OCI-LY7 (cell line): ENCODE results near the gene ENAH. TPM values are rescaled to one million over a fixed set of nuclear protein-coding genes. Genes with fewer than 3 reads are reported as not detected.
A peak's percentile ranks its signal among the peaks of the same experiment; 100 is the strongest.

ENCODE experiments used
- BruUV-seq: library from RNA; stranded (reverse); fragments of 400-500 nt; replicated peaks from 2 replicates; lab custom pipeline; 2021; lab: Mats Ljungman, UMichigan
- CTCF ChIA-PET: fragments of 300-600 bp; sonication (Branson Sonifier 250); formaldehyde crosslinking; loops from one replicate; lab custom pipeline; 2022; ENCODE audit warnings: antibody characterized with exemption; ENCODE audit not compliant: unreplicated experiment; lab: Charles Lee
- POLR2A ChIA-PET: fragments of 300-600 bp; sonication (Branson Sonifier 250); formaldehyde crosslinking; loops from one replicate; lab custom pipeline; 2022; ENCODE audit warnings: antibody characterized with exemption; lab: Charles Lee
- DNase-seq: peaks from one replicate; pipeline ENCODE4 v3.0.0-alpha.2; 2015; ENCODE audit warnings: low spot score
- H2AFZ ChIP-seq: fragments of 200-600 bp; sonication (generic), shearing (Covaris generic); 2 replicates; pipeline ENCODE4 v1.6.1; 2014; ENCODE audit warnings: mild to moderate bottlenecking, antibody characterized with exemption, low read length, moderate library complexity
- H3K27ac ChIP-seq: fragments of 200-600 bp; sonication (generic); 2 replicates; pipeline ENCODE4 v1.5.1; 2014; ENCODE audit warnings: mixed run types, low read depth, mild to moderate bottlenecking, moderate library complexity, low read length, inconsistent platforms; ENCODE audit not compliant: poor library complexity, severe bottlenecking
- H3K36me3 ChIP-seq: fragments of 200-600 bp; sonication (generic); 2 replicates; pipeline ENCODE4 v1.6.1; 2014; ENCODE audit warnings: mild to moderate bottlenecking, antibody characterized with exemption, low read length, moderate library complexity, mixed read lengths; ENCODE audit not compliant: insufficient read depth
- H3K4me1 ChIP-seq: fragments of 200-600 bp; sonication (generic); 2 replicates; pipeline ENCODE4 v1.5.1; 2014; ENCODE audit warnings: mild to moderate bottlenecking, low read length; ENCODE audit not compliant: insufficient read depth, poor library complexity, severe bottlenecking
- H3K4me2 ChIP-seq: fragments of 200-600 bp; sonication (generic); 2 replicates; pipeline ENCODE4 v1.6.1; 2014; ENCODE audit warnings: mild to moderate bottlenecking, low read length
- H3K4me3 ChIP-seq: fragments of 200-600 bp; sonication (generic); 2 replicates; pipeline ENCODE4 v1.5.1; 2014; ENCODE audit warnings: mild to moderate bottlenecking, low read depth, low read length; ENCODE audit not compliant: poor library complexity, severe bottlenecking
- H3K79me2 ChIP-seq: fragments of 200-600 bp; sonication (generic); 2 replicates; pipeline ENCODE4 v1.6.1; 2016; ENCODE audit warnings: low read depth, mild to moderate bottlenecking, low read length, moderate library complexity, mixed read lengths; ENCODE audit not compliant: insufficient read depth
- H3K9me2 ChIP-seq: fragments of 200-600 bp; sonication (generic); 2 replicates; pipeline ENCODE4 v1.6.1; 2016; ENCODE audit warnings: mild to moderate bottlenecking, low read length, mixed read lengths; ENCODE audit not compliant: insufficient read depth
- H3K9me3 ChIP-seq: fragments of 200-600 bp; sonication (generic); 2 replicates; pipeline ENCODE4 v1.6.1; 2014; ENCODE audit warnings: mild to moderate bottlenecking, mixed run types, low read length, mixed read lengths
- H4K20me1 ChIP-seq: fragments of 200-600 bp; sonication (generic); 2 replicates; pipeline ENCODE4 v1.6.1; 2014; ENCODE audit warnings: mild to moderate bottlenecking, antibody characterized with exemption, low read length, moderate library complexity, mixed read lengths; ENCODE audit not compliant: insufficient read depth
- CTCF ChIP-seq: fragments of 200-600 bp; sonication (generic); conservative IDR thresholded peaks from 2 replicates; pipeline ENCODE4 v1.5.1; 2014; ENCODE audit warnings: mild to moderate bottlenecking, antibody characterized with exemption, low read length, moderate library complexity, mixed read lengths
- EZH2phosphoT487 ChIP-seq: fragments of 200-600 bp; sonication (generic); IDR thresholded peaks from 2 replicates; pipeline ENCODE4 v1.6.1; 2018; ENCODE audit warnings: low read depth, borderline replicate concordance, mild to moderate bottlenecking, mixed run types, antibody characterized with exemption, low read length, moderate library complexity, mixed read lengths
- intact Hi-C: fragments of 100-400 bp; cut with micrococcal nuclease; formaldehyde crosslinking; loops from one replicate; pipeline ENCODE4 v1.10.0; 2022; ENCODE audit not compliant: unreplicated experiment
- total RNA-seq, 2 experiments: library from RNA; depleted of rRNA in 1 of 2; stranded (reverse); fragments of >200 nt in 1 of 2; shearing (Covaris generic) in 1 of 2; gene quantifications; 2 replicates each; pipeline ENCODE4 v1.2.3, GENCODE V29; 2014 to 2022

The ENAH gene
- total RNA-seq, 2 experiments from 2014 or later: 4.6 to 18.1 TPM

DNA sequence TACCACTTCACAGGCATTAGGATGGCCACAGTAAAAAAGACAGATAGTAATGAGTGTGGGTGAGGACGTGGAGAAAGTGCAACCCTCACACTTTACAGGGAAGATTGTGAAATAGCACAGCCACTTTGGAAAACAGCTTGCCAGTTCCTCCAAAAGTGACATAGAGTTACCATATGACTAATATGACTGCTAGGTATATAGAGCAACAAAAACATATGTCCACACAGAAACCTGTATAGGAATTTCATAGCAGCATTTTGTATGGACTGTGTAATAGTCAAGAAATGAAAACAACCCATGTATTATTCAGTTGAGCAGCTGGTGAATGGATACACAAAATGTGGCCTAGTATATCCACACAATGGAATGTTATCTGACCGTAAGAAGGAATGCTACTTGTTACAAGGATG, 194.7 kb downstream of the ENAH start:
- H3K79me2 ChIP-seq: no peaks in the 10 kb centered on the region
- CTCF ChIA-PET: no interaction called here
- peaks cover 25% of the 10 kb centered on the region for H3K4me1 ChIP-seq
- H2AFZ ChIP-seq: no peak overlapping the region
- no peaks in the 10 kb centered on the region for H4K20me1 ChIP-seq
- POLR2A ChIA-PET: interaction anchor here (0.6 to 1.2 kb wide), 4 partner anchors 12 to 33 kb away, joined by 3 to 4 read pairs (median 3); no protein-coding TSS in a partner anchor
- no peaks in the 10 kb centered on the region for H3K36me3 ChIP-seq
- intact Hi-C loops: no loop called here
- H3K4me3 ChIP-seq: no peak overlapping the region
- BruUV-seq: no TSS peak
- no peak overlapping the region for H3K27ac ChIP-seq
- H3K9me3 ChIP-seq: no peaks in the 10 kb centered on the region
- no peaks in the 10 kb centered on the region for H3K9me2 ChIP-seq
- H3K4me2 ChIP-seq: no peak overlapping the region
- TF ChIP-seq EZH2phosphoT487 (no peak), CTCF (no peak)
- no peak for DNase-seq

DNA sequence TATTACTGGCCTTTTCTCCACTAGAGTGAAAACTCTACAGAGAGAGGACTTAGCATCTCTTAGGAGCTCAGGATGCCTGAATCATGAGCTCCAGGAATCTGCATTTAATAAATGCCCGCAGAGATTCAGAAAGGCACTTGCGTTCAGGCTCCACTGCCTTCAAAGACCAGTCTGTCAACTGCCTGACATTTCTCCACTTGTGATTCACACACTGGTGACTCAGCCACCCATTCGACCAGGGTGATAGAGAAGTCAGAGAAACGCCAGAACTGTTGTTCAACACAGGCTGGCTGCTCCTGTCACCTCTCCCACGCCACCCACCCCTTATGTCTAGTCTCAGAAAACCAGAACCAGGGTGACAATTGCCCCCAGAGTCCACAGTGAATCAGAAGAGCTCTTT, 198.2 kb downstream of the ENAH start:
- Histone ChIP-seq H3K9me3 (no peaks in the 10 kb centered on the region), H3K36me3 (no peaks in the 10 kb centered on the region), H3K79me2 (no peaks in the 10 kb centered on the region), H2AFZ (peak overlapping the region; percentile 73; the same call in 1 of the 2 replicates), H3K27ac (no peak overlapping the region), H3K4me2 (peak overlapping the region; percentile 11; the same call in 1 of the 2 replicates), H3K4me1 (peaks cover 15% of the 10 kb centered on the region), H4K20me1 (no peaks in the 10 kb centered on the region), H3K9me2 (no peaks in the 10 kb centered on the region), H3K4me3 (no peak overlapping the region)
- TF ChIP-seq CTCF (no peak), EZH2phosphoT487 (no peak)
- intact Hi-C loops: no loop called here
- ChIA-PET CTCF (interaction anchor here (0.6 to 1.0 kb wide), 2 partner anchors 26 to 1029 kb away, joined by 4 read pairs; no protein-coding TSS in a partner anchor), POLR2A (interaction anchor here (0.6 to 1.8 kb wide), 5 partner anchors 9 to 60 kb away, joined by 3 to 17 read pairs (median 4); no protein-coding TSS in a partner anchor)
- no peak for DNase-seq
- no TSS peak for BruUV-seq
